Stimulated activated CD8-positive, alpha-beta memory T cell treated with anti-CD3 and anti-CD28 coated beads, Interleukin-15, amount 100 ng/mL, for 24 hours (primary cell): ENCODE results near the gene MYPN.
"Not testable (repeated sequence)": the region's sequence is repeated elsewhere in the genome, so short reads cannot be mapped to it uniquely, and the experiment has no call there.

Experiments
- DNase-seq: peaks from one replicate; pipeline ENCODE4 v3.0.0-alpha.2; 2020; ENCODE audit warnings: low read depth

Gene MYPN

GRCh38 chr10:68171539-68172080 is 62.3 kb downstream of the MYPN start:
- DNase-seq, result no peak

- DNase-seq, result no peak
These were observed 63.0 kb downstream of the MYPN start for GRCh38 chr10:68172324-68172723.

GRCh38 chr10:68175949-68176348 is 66.7 kb downstream of the MYPN start:
- no peak for DNase-seq

- DNase-seq, result no peak
These were observed 67.5 kb downstream of the MYPN start for GRCh38 chr10:68176797-68177196.

- DNase-seq, result no peak
These were observed 69.3 kb downstream of the MYPN start for GRCh38 chr10:68178592-68178991.

- no peak for DNase-seq
These were observed 69.7 kb downstream of the MYPN start for GRCh38 chr10:68179016-68179415.

GRCh38 chr10:68180490-68180889 is 71.2 kb downstream of the MYPN start:
- DNase-seq, result no peak

GRCh38 chr10:68184546-68184945 is 75.3 kb downstream of the MYPN start:
- DNase-seq, result no peak

GRCh38 chr10:68185085-68185484 is 75.8 kb downstream of the MYPN start:
- no peak for DNase-seq

GRCh38 chr10:68188835-68189234 is 79.5 kb downstream of the MYPN start:
- no peak for DNase-seq

GRCh38 chr10:68192113-68192512 is 82.8 kb downstream of the MYPN start:
- DNase-seq, result no peak

GRCh38 chr10:68194290-68194689 is 85.0 kb downstream of the MYPN start:
- DNase-seq, result no peak

GRCh38 chr10:68195776-68196175 is 86.5 kb downstream of the MYPN start:
- DNase-seq, result not testable (repeated sequence)

GRCh38 chr10:68196701-68197100 is 87.4 kb downstream of the MYPN start:
- no peak for DNase-seq

- DNase-seq, result no peak
These were observed 93.7 kb downstream of the MYPN start for GRCh38 chr10:68202960-68203353.

GRCh38 chr10:68208424-68209042 is 99.2 kb downstream of the MYPN start:
- no peak for DNase-seq

GRCh38 chr10:68211669-68212068 is 102.4 kb downstream of the MYPN start:
- no peak for DNase-seq

GRCh38 chr10:68212721-68213352 is 103.5 kb downstream of the MYPN start:
- no peak for DNase-seq

- no peak for DNase-seq
These were observed 109.5 kb downstream of the MYPN start for GRCh38 chr10:68218786-68219185.

GRCh38 chr10:68221196-68221595 is 111.9 kb downstream of the MYPN start:
- DNase-seq, result no peak

GRCh38 chr10:68222391-68222790 is 113.1 kb downstream of the MYPN start:
- no peak for DNase-seq

GRCh38 chr10:68223535-68224165 is 114.4 kb downstream of the MYPN start:
- DNase-seq, result no peak

- DNase-seq, result no peak
These were observed 115.5 kb downstream of the MYPN start for GRCh38 chr10:68224810-68225209.
